Peyer's patch (tissue), 4 donors: Measurements from ENCODE around the gene P2RY14.

ENCODE experiments used
- CTCF ChIP-seq, 6 experiments: fragments of 450-650 bp in 4 of 6; fragments of 200-600 bp in 2 of 6; sonication (generic) in 1 of 6; IDR thresholded peaks; one replicate each; pipeline ENCODE4 v1.5.1; 2017 to 2019; ENCODE audit warnings: antibody characterized with exemption in 6 of 6, mild to moderate bottlenecking in 3 of 6, moderate library complexity in 1 of 6
- POLR2A ChIP-seq, 2 donors: fragments of 450-650 bp; IDR thresholded peaks; one replicate each; pipeline ENCODE4 v1.5.1; 2017; ENCODE audit warnings: antibody characterized with exemption in 2 of 2, mild to moderate bottlenecking in 2 of 2, moderate library complexity in 2 of 2

GRCh38 chr3:151175952-151176351 lies 102.4 kb downstream of the P2RY14 start:
- TF ChIP-seq POLR2A (IDR thresholded peaks at IDR 0.05) (no peak), CTCF (IDR thresholded peaks at IDR 0.05) (no peak)
